Measurements from ENCODE around the gene TRIM46. TPM values are rescaled to one million over a fixed set of nuclear protein-coding genes. Genes with fewer than 3 reads are reported as not detected.

TRIM46 gene
- total and polyA plus RNA-seq, 2 of the 13 experiments (the other 11 are each of a cell fraction or from before 2014, with no cell fraction given) = 0.04 to 0.09 TPM

GRCh38 chr1:155139895-155140629 is 33.6 kb upstream of the TRIM46 start, which contains the start of gene DPM3 (continued):
- TF ChIP-seq ZNF550 (CRISPR knock-in tag; IDR thresholded peaks at IDR 0.05; ENCODE audit: borderline replicate concordance) (0 out of 2 replicates have a peak, but pooled peaks have one; percentile 27), TBX3 (IDR thresholded peaks at IDR 0.05; ENCODE audit: borderline replicate concordance) (no peak), ZNF761 (CRISPR knock-in tag; conservative IDR thresholded peaks at IDR 0.05) (no peak), GRHL1 (CRISPR knock-in tag; conservative IDR thresholded peaks at IDR 0.05) (no peak), TEAD2 (CRISPR knock-in tag; IDR thresholded peaks at IDR 0.05) (no peak), ARHGAP35 (CRISPR knock-in tag; IDR thresholded peaks at IDR 0.05; ENCODE audit: borderline replicate concordance) (no peak), POGZ (CRISPR knock-in tag; IDR thresholded peaks at IDR 0.05) (peak; percentile 11; the same call in 1 of the 2 replicates), ZNF552 (CRISPR knock-in tag; IDR thresholded peaks at IDR 0.05; ENCODE audit: borderline replicate concordance) (no peak), NAIF1 (CRISPR knock-in tag; IDR thresholded peaks at IDR 0.05; ENCODE audit: borderline replicate concordance) (no peak), ZBTB46 (CRISPR knock-in tag; IDR thresholded peaks at IDR 0.05; ENCODE audit: borderline replicate concordance) (no peak), ZSCAN9 (CRISPR knock-in tag; IDR thresholded peaks at IDR 0.05; ENCODE audit: borderline replicate concordance) (no peak), PPARG (CRISPR knock-in tag; conservative IDR thresholded peaks at IDR 0.05) (no peak), ZBTB7B (CRISPR knock-in tag; IDR thresholded peaks at IDR 0.05) (no peak)
- TF ChIP-seq, protein P1, sequence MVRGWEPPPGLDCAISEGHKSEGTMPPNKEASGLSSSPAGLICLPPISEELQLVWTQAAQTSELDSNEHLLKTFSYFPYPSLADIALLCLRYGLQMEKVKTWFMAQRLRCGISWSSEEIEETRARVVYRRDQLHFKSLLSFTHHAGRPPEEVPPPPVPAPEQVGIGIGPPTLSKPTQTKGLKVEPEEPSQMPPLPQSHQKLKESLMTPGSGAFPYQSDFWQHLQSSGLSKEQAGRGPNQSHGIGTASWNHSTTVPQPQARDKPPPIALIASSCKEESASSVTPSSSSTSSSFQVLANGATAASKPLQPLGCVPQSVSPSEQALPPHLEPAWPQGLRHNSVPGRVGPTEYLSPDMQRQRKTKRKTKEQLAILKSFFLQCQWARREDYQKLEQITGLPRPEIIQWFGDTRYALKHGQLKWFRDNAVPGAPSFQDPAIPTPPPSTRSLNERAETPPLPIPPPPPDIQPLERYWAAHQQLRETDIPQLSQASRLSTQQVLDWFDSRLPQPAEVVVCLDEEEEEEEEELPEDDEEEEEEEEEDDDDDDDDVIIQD (CRISPR knock-in tag; IDR thresholded peaks at IDR 0.05; ENCODE audit: low read depth) = no peak
- TF ChIP-seq, protein P2, sequence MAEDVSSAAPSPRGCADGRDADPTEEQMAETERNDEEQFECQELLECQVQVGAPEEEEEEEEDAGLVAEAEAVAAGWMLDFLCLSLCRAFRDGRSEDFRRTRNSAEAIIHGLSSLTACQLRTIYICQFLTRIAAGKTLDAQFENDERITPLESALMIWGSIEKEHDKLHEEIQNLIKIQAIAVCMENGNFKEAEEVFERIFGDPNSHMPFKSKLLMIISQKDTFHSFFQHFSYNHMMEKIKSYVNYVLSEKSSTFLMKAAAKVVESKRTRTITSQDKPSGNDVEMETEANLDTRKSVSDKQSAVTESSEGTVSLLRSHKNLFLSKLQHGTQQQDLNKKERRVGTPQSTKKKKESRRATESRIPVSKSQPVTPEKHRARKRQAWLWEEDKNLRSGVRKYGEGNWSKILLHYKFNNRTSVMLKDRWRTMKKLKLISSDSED (CRISPR knock-in tag; IDR thresholded peaks at IDR 0.05) = no peak
- TF ChIP-seq, protein P3, sequence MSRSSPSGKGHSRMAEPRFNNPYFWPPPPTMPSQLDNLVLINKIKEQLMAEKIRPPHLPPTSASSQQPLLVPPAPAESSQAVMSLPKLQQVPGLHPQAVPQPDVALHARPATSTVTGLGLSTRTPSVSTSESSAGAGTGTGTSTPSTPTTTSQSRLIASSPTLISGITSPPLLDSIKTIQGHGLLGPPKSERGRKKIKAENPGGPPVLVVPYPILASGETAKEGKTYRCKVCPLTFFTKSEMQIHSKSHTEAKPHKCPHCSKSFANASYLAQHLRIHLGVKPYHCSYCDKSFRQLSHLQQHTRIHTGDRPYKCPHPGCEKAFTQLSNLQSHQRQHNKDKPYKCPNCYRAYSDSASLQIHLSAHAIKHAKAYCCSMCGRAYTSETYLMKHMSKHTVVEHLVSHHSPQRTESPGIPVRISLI (CRISPR knock-in tag; IDR thresholded peaks at IDR 0.05; ENCODE audit: borderline replicate concordance) = no peak
- TF ChIP-seq, protein P4, sequence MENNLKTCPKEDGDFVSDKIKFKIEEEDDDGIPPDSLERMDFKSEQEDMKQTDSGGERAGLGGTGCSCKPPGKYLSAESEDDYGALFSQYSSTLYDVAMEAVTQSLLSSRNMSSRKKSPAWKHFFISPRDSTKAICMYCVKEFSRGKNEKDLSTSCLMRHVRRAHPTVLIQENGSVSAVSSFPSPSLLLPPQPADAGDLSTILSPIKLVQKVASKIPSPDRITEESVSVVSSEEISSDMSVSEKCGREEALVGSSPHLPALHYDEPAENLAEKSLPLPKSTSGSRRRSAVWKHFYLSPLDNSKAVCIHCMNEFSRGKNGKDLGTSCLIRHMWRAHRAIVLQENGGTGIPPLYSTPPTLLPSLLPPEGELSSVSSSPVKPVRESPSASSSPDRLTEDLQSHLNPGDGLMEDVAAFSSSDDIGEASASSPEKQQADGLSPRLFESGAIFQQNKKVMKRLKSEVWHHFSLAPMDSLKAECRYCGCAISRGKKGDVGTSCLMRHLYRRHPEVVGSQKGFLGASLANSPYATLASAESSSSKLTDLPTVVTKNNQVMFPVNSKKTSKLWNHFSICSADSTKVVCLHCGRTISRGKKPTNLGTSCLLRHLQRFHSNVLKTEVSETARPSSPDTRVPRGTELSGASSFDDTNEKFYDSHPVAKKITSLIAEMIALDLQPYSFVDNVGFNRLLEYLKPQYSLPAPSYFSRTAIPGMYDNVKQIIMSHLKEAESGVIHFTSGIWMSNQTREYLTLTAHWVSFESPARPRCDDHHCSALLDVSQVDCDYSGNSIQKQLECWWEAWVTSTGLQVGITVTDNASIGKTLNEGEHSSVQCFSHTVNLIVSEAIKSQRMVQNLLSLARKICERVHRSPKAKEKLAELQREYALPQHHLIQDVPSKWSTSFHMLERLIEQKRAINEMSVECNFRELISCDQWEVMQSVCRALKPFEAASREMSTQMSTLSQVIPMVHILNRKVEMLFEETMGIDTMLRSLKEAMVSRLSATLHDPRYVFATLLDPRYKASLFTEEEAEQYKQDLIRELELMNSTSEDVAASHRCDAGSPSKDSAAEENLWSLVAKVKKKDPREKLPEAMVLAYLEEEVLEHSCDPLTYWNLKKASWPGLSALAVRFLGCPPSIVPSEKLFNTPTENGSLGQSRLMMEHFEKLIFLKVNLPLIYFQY (CRISPR knock-in tag; IDR thresholded peaks at IDR 0.05; ENCODE audit: borderline replicate concordance) = no peak
